H9 (cell line): ENCODE results near the gene ARHGAP26. TPM values are rescaled to one million over a fixed set of nuclear protein-coding genes. Genes with fewer than 3 reads are reported as not detected.

Experiments
- DNase-seq: peaks from one replicate; pipeline ENCODE4 v3.0.0-alpha.2; 2017
- H2AFZ ChIP-seq: one replicate; pipeline ENCODE4 v1.6.1; 2013; ENCODE audit warnings: mild to moderate bottlenecking, low read length, control low read depth, moderate library complexity
- H2AK5ac ChIP-seq: 2 replicates; pipeline ENCODE4 v1.6.1; 2013; ENCODE audit warnings: low read length, control low read depth, mixed read lengths; ENCODE audit not compliant: insufficient read length
- H2BK120ac ChIP-seq: one replicate; pipeline ENCODE4 v1.6.1; 2013; ENCODE audit warnings: low read depth, mild to moderate bottlenecking, low read length, control low read depth, inconsistent platforms; ENCODE audit not compliant: poor library complexity, severe bottlenecking
- H2BK12ac ChIP-seq: 2 replicates; pipeline ENCODE4 v1.6.1; 2013; ENCODE audit warnings: low read length, control low read depth, mixed read lengths, low read depth; ENCODE audit not compliant: insufficient read length
- H2BK15ac ChIP-seq: 2 replicates; pipeline ENCODE4 v1.6.1; 2013; ENCODE audit warnings: low read depth, low read length, control low read depth
- H2BK20ac ChIP-seq: one replicate; pipeline ENCODE4 v1.6.1; 2013; ENCODE audit warnings: low read depth, mild to moderate bottlenecking, low read length, control low read depth, inconsistent platforms; ENCODE audit not compliant: poor library complexity, severe bottlenecking
- H2BK5ac ChIP-seq: 2 replicates; pipeline ENCODE4 v1.6.1; 2013; ENCODE audit warnings: low read length, control low read depth, mixed read lengths; ENCODE audit not compliant: insufficient read length
- H3K14ac ChIP-seq: 2 replicates; pipeline ENCODE4 v1.6.1; 2013; ENCODE audit warnings: low read length, control low read depth; ENCODE audit not compliant: insufficient read depth
- H3K18ac ChIP-seq: 2 replicates; pipeline ENCODE4 v1.6.1; 2013; ENCODE audit warnings: low read depth, mild to moderate bottlenecking, mixed read lengths, low read length, control low read depth; ENCODE audit not compliant: insufficient read length
- H3K23ac ChIP-seq: 2 replicates; pipeline ENCODE4 v1.6.1; 2013; ENCODE audit warnings: low read length, control low read depth, mixed read lengths, low read depth; ENCODE audit not compliant: insufficient read length
- H3K23me2 ChIP-seq: 2 replicates; pipeline ENCODE4 v1.6.1; 2013; ENCODE audit warnings: low read depth, mild to moderate bottlenecking, mixed read lengths, low read length, control low read depth; ENCODE audit not compliant: insufficient read length, poor library complexity, severe bottlenecking
- H3K27ac ChIP-seq: 2 replicates; pipeline ENCODE4 v1.5.1; 2013; ENCODE audit warnings: low read length, control low read depth, mixed read lengths, low read depth; ENCODE audit not compliant: insufficient read length
- H3K27me3 ChIP-seq: 2 replicates; pipeline ENCODE4 v1.6.1; 2013; ENCODE audit warnings: low read length, control low read depth, inconsistent platforms; ENCODE audit not compliant: insufficient read depth
- H3K4ac ChIP-seq: 2 replicates; pipeline ENCODE4 v1.6.1; 2013; ENCODE audit warnings: low read depth, mild to moderate bottlenecking, control low read depth, inconsistent platforms, low read length, moderate library complexity
- H3K4me1 ChIP-seq: 2 replicates; pipeline ENCODE4 v1.6.1; 2013; ENCODE audit warnings: low read length, control low read depth, inconsistent platforms; ENCODE audit not compliant: insufficient read depth
- H3K4me2 ChIP-seq: 2 replicates; pipeline ENCODE4 v1.6.1; 2013; ENCODE audit warnings: low read length, control low read depth, mixed read lengths; ENCODE audit not compliant: insufficient read length, insufficient read depth
- H3K56ac ChIP-seq: 2 replicates; pipeline ENCODE4 v1.6.1; 2013; ENCODE audit warnings: low read depth, mild to moderate bottlenecking, mixed read lengths, low read length, control low read depth; ENCODE audit not compliant: insufficient read length
- H3K79me1 ChIP-seq: 2 replicates; pipeline ENCODE4 v1.6.1; 2013; ENCODE audit warnings: low read depth, mild to moderate bottlenecking, moderate library complexity, low read length, control low read depth, inconsistent platforms; ENCODE audit not compliant: insufficient read depth, poor library complexity, severe bottlenecking
- H3K79me2 ChIP-seq: 2 replicates; pipeline ENCODE4 v1.6.1; 2013; ENCODE audit warnings: low read length, control low read depth, inconsistent platforms; ENCODE audit not compliant: insufficient read depth
- H3K9ac ChIP-seq: 2 replicates; pipeline ENCODE4 v1.6.1; 2013; ENCODE audit warnings: low read length, control low read depth, mixed read lengths; ENCODE audit not compliant: insufficient read length; ENCODE audit errors: extremely low read depth
- H3K9me3 ChIP-seq: one replicate; pipeline ENCODE4 v1.6.1; 2013; ENCODE audit warnings: low read depth, low read length, inconsistent platforms; ENCODE audit not compliant: control insufficient read depth
- H3T11ph ChIP-seq: one replicate; pipeline ENCODE4 v1.6.1; 2013; ENCODE audit warnings: mild to moderate bottlenecking, low read length, control low read depth, inconsistent platforms
- H4K20me1 ChIP-seq: one replicate; pipeline ENCODE4 v1.6.1; 2013; ENCODE audit not compliant: control insufficient read depth, insufficient read length, insufficient read depth
- H4K5ac ChIP-seq: 2 replicates; pipeline ENCODE4 v1.6.1; 2013; ENCODE audit warnings: low read depth, mild to moderate bottlenecking, mixed read lengths, low read length, control low read depth; ENCODE audit not compliant: insufficient read length
- H4K8ac ChIP-seq: replicated peaks from 2 replicates; pipeline ENCODE4 v1.6.1; 2013; ENCODE audit warnings: low read length, control low read depth, mixed read lengths, low read depth; ENCODE audit not compliant: insufficient read length
- H4K91ac ChIP-seq: 2 replicates; pipeline ENCODE4 v1.6.1; 2013; ENCODE audit warnings: low read depth, mild to moderate bottlenecking, moderate library complexity, mixed read lengths, low read length, control low read depth; ENCODE audit not compliant: insufficient read length
- H3K27ac Mint-ChIP-seq, 3 experiments: 2 replicates in 2 of 3; 3 replicates in 1 of 3; pipeline ENCODE4 v1.8.0; 2020 to 2021; ENCODE audit warnings: mixed read lengths in 3 of 3, mild to moderate bottlenecking in 1 of 3, moderate library complexity in 1 of 3
- H3K27me3 Mint-ChIP-seq: 2 replicates; pipeline ENCODE4 v1.8.0; 2021; ENCODE audit warnings: low read depth, mild to moderate bottlenecking, moderate library complexity, mixed read lengths
- H3K36me3 Mint-ChIP-seq, 3 experiments: 2 replicates in 2 of 3; 3 replicates in 1 of 3; pipeline ENCODE4 v1.8.0; 2020 to 2021; ENCODE audit warnings: low read depth in 3 of 3, mixed read lengths in 3 of 3; ENCODE audit not compliant: insufficient read depth in 1 of 3
- H3K4me1 Mint-ChIP-seq, 2 experiments: 2 replicates each; pipeline ENCODE4 v1.8.0; 2020; ENCODE audit warnings: mixed read lengths in 2 of 2
- H3K4me3 Mint-ChIP-seq, 2 experiments: 2 replicates in 1 of 2; 3 replicates in 1 of 2; pipeline ENCODE4 v1.8.0; 2020 to 2021; ENCODE audit warnings: mild to moderate bottlenecking in 2 of 2, mixed read lengths in 2 of 2, moderate library complexity in 1 of 2
- H3K9me3 Mint-ChIP-seq, 2 experiments: 2 replicates in 1 of 2; 3 replicates in 1 of 2; pipeline ENCODE4 v1.8.0; 2020; ENCODE audit warnings: mild to moderate bottlenecking in 2 of 2, mixed read lengths in 2 of 2, moderate library complexity in 1 of 2
- CTCF ChIP-seq: fragments of 200-600 bp; sonication (generic); conservative IDR thresholded peaks from 3 replicates; pipeline ENCODE4 v1.8.0; 2021; ENCODE audit warnings: antibody characterized with exemption, mild to moderate bottlenecking
- whole genome bisulfite sequencing: extraction: QIAGEN DNeasy Blood & Tissue Kit; methylation state at CpG from one replicate; pipeline ENCODE4 v1.1.7; 2013; ENCODE audit warnings: missing lambda C conversion rate, low lambda C conversion rate, mixed read lengths; ENCODE audit not compliant: insufficient read length; ENCODE audit errors: extremely low coverage; 5-methylcytosine and 5-hydroxymethylcytosine counted together
- total RNA-seq: library from RNA; stranded (reverse); gene quantifications from 2 replicates; pipeline ENCODE4 v1.2.1, GENCODE V29; 2021

Gene ARHGAP26
- total RNA-seq, 1 experiment from 2014 or later, result 13.8 TPM

GRCh38 chr5:143076377-143076776 lies 306.2 kb downstream of the ARHGAP26 start:
- no peaks in the 10 kb centered on the region for H3K23me2 ChIP-seq

More at GRCh38 chr5:143076377-143076776, 306.2 kb downstream of the ARHGAP26 start:
- Histone ChIP-seq H4K91ac (no peak overlapping the region), H3K9me3 (no peaks in the 10 kb centered on the region), H4K8ac (no peak overlapping the region), H2AK5ac (no peak overlapping the region), H3K27ac (no peak overlapping the region), H3K4me1 (peaks cover 4% of the 10 kb centered on the region; the same call in 1 of the 2 replicates), H3K79me2 (no peaks in the 10 kb centered on the region), H2BK120ac (no peak overlapping the region), H2BK15ac (no peak overlapping the region), H2BK12ac (no peak overlapping the region), H4K20me1 (no peaks in the 10 kb centered on the region), H3K18ac (no peak overlapping the region), H3K23ac (no peak overlapping the region), H3K4ac (no peak overlapping the region), H4K5ac (no peak overlapping the region), H3T11ph (no peak overlapping the region), H3K56ac (no peak overlapping the region), H3K9ac (no peak overlapping the region), H2BK20ac (no peak overlapping the region), H2AFZ (no peak overlapping the region), H3K79me1 (no peaks in the 10 kb centered on the region), H3K14ac (no peak overlapping the region), H2BK5ac (no peak overlapping the region), H3K27me3 (no peaks in the 10 kb centered on the region), H3K4me2 (no peak overlapping the region)
- Mint-ChIP-seq H3K4me1 (peaks cover 15 to 21% of the 10 kb centered on the region in 2 experiments), H3K4me3 (no peak overlapping the region), H3K27ac (no peak overlapping the region), H3K9me3 (peaks cover 8 to 10% of the 10 kb centered on the region in 2 experiments), H3K27me3 (no peaks in the 10 kb centered on the region), H3K36me3 (peaks cover 6 to 14% (median 11%) of the 10 kb centered on the region in 3 experiments)
- DNase-seq, result no peak
- no peak for TF ChIP-seq CTCF
- no CpG with 5 or more reads among the region's 1 CpG for WGBS
